AG09309 (cell line): ENCODE results near the gene OS9.

Experiments used
- DNase-seq: peaks from one replicate; pipeline ENCODE4 v3.0.0-alpha.2; 2010; ENCODE audit warnings: low read depth
- H3K4me3 ChIP-seq: 2 replicates; pipeline ENCODE4 v1.5.1; 2011; ENCODE audit warnings: mild to moderate bottlenecking, low read depth, low read length, moderate library complexity; ENCODE audit not compliant: control insufficient read depth
- TF ChIP-seq, protein P1 (sequence below): IDR thresholded peaks from 2 replicates; pipeline ENCODE4 v1.5.1; 2011; ENCODE audit warnings: mild to moderate bottlenecking, low read depth, low read length, inconsistent platforms; ENCODE audit not compliant: insufficient read depth, control insufficient read depth; ENCODE audit errors: missing control alignments

Gene OS9

DNA sequence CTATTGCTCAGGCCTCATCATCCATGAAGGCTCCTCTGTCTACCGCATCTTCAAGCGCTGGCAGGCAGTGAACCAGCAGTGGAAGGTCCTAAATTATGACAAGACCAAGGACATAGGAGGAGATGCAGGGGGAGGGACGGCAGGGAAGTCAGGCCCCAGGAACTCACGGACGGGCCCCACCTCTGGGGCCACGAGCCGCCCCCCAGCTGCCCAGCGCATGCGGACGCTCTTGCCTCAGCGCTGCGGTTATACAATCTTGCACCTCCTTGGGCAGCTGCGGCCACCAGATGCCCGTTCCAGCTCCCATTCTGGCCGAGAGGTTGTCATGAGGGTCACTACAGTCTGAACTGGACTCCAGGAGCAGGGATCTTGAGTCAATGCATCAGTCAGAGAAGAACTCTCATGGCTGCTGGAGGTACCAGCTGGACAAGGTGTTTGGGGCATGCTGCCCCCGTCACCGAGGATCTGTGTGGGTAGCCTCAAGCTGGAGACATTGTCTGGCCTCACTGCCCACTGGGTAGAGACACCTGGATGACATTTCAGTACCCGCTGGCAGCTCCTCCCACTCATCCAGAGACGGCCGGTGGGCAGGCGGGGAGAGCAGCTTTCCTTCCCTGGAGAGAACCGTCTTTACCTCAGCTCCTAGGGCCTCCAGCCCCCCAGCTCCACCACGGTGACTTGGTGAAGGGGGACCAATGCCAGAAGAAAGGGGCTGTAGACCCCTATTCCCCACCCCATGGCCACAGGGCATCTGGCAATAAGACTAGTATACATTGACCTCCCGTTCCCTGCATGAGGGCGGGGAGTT is 64.8 kb downstream of the OS9 start:
- TF ChIP-seq, protein P1, sequence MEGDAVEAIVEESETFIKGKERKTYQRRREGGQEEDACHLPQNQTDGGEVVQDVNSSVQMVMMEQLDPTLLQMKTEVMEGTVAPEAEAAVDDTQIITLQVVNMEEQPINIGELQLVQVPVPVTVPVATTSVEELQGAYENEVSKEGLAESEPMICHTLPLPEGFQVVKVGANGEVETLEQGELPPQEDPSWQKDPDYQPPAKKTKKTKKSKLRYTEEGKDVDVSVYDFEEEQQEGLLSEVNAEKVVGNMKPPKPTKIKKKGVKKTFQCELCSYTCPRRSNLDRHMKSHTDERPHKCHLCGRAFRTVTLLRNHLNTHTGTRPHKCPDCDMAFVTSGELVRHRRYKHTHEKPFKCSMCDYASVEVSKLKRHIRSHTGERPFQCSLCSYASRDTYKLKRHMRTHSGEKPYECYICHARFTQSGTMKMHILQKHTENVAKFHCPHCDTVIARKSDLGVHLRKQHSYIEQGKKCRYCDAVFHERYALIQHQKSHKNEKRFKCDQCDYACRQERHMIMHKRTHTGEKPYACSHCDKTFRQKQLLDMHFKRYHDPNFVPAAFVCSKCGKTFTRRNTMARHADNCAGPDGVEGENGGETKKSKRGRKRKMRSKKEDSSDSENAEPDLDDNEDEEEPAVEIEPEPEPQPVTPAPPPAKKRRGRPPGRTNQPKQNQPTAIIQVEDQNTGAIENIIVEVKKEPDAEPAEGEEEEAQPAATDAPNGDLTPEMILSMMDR: no peak
- no peak for DNase-seq
- no peak overlapping the region for H3K4me3 ChIP-seq

DNA sequence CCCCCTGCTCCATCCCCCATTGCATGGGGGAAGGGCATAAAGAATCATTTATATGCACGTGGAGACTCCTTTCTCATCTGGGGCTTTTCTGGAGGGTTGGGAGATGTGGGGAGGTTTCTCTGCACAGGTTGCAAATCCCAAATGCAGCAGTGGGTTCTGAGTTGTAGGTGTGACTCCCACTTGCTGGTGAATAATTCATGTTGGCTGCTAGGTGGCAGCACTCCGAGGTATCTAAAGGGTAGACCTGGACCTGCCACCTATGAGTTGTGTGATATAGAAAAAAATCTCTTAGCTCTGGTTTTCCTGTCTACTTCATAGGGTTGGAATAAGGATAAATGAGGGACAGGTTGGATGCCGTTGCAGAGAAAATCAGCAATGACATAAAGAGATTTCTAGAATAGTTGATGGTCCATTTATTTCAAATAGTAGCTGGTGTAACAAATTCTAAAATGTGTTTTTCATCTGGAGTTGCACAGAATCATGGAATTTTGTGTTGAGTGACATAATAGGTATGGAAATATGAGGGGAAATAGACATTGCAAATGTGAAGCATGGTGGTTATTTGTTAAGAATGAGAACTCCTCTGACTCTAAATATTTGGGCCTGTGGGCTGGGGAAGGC is 65.5 kb downstream of the OS9 start:
- TF ChIP-seq, protein P1: peak; percentile 49
- DNase-seq: no peak

DNA sequence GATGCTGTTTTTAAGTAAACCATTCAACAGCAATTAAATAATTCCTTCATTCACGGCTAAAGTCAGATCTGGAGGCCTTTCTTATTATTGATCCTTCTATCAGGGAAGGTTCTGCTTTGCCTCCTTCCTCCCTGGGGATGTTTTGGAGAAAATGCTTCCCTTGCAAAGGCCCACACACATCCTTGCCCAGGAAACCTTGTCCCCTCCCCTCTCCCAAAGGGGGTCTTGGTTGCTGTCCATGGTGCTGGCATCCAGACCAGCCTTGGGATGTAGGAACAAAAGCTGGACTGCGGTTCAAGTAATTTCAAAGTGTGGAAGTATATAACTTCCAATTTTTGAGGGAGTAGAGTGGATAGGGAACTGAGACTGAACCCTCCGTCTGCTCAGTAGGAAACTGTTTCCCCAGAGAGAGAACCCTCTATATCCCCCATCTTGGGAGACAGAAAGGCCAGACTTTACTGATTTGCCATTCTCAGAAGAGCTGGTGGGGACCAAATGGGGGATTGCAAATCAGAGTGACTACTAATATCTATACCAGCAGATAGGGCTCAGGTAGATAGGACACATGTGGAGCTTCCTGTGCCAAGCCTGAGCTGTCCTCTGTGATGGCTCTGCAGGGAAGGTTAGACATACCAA is 66.5 kb downstream of the OS9 start:
- H3K4me3 ChIP-seq: no peak overlapping the region
- TF ChIP-seq, protein P1: no peak
- no peak for DNase-seq

More for the DNA sequence above, 65.5 kb downstream of the OS9 start:
- no peak overlapping the region for H3K4me3 ChIP-seq

DNA sequence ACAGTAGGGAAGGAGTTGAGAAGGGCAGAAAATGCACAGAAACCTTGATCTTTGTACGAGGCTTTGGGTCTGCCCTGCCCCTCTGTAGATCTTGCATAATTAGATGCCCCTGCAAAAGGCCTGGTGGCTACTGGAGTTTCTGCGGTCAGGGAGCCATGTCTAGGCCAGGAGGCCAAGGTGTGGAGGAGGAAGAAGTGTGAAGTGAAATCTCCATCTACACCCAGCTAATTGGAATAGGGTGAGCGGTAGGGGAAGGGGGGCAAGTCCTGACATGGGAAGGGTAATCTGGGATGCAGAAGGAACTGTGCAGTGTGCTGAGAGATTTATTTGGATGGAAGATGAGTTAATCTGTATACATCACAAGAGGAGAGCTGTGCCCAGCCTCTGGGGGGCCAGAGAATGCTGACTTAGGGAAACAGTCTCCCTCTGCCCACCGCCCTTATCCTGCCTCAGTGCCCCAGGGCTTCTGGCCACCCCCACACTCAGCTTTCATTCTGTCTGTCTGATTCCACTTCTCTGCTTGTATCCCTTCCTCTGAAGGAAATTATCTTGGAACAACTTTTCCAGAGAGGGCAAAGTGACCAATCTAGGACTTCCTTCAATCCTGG is 67.6 kb downstream of the OS9 start:
- TF ChIP-seq, protein P1: no peak
- no peak for DNase-seq
- no peak overlapping the region for H3K4me3 ChIP-seq

DNA sequence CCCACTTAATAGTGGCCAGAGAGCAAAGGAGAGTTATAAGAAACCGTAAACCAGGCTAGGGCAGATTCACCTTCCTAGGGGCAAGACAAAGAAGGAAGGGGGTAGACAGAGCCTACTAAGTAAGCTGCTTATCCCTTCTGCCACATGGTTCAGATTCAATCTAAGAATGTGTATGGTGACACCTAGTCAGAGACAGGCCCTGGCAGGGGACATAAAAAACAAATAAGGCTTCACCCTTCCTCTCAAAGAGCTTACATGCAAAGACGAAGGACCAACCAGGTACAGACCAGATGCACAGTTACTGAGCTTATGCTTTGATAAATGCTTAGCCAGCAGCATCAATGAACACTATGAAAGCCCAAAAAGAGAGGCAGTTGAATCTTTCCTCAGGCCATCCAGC is 68.5 kb downstream of the OS9 start:
- TF ChIP-seq, protein P1: no peak
- no peak overlapping the region for H3K4me3 ChIP-seq
- no peak for DNase-seq

DNA sequence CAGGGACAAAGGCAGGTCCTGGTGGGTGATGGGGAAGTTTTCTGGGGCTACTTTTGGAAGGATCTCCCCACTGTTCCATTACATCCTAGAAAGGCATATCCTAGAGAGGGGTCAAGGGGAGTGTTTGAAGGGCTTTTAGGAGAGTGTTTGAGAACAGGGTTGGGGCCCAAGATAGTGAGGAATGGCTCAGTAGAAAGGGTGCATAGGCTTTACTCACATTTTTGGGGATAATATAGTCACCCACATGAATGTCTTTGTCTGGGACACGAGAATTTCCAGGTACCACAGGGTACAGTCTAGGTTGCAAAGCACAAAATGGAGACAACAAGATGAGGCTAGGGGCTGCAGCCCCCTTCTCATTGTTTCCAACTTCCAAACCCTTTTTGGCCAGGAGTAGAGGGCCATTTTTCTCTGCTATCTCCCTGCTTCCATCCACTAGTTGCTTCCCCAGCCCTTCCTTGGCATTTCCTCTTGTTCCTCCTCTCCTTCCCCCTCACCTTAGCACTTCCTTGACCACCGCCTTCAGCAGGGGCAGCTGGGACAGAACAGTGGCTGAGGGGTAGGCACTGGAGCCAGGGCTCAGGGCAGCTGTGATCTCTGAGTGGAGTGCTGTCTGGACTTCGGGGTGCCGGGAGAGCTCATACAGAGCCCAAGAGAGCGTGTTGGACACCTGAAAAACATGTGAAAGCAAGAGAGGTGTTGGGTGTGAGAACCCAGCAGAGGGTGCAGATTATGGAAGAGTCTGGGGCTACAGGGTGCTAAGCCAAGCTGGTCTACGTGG is 70.1 kb downstream of the OS9 start:
- no peak overlapping the region for H3K4me3 ChIP-seq
- TF ChIP-seq, protein P1: no peak
- DNase-seq: no peak
